Measurements from ENCODE around the gene ALKBH5. TPM values are rescaled to one million over a fixed set of nuclear protein-coding genes. Genes with fewer than 3 reads are reported as not detected.

Gene ALKBH5
- total and polyA plus RNA-seq, 9 of the 15 experiments (the other 6 are each of a cell fraction or from before 2014, with no cell fraction given): 11.4 to 70.0 (median 47.4) TPM

- no peak for TF ChIP-seq HEY1 (CRISPR knock-in tag; IDR thresholded peaks at IDR 0.05; ENCODE audit: borderline replicate concordance)
- no peak for TF ChIP-seq NR2C2 (CRISPR knock-in tag; IDR thresholded peaks at IDR 0.05)
- TF ChIP-seq NR2C2 (tag; IDR thresholded peaks at IDR 0.05): 0 out of 2 replicates have a peak, but pooled peaks have one; percentile 40
- no peak for TF ChIP-seq E2F8 (IDR thresholded peaks at IDR 0.05; ENCODE audit: low read depth, partially characterized antibody)
- TF ChIP-seq, protein P1, sequence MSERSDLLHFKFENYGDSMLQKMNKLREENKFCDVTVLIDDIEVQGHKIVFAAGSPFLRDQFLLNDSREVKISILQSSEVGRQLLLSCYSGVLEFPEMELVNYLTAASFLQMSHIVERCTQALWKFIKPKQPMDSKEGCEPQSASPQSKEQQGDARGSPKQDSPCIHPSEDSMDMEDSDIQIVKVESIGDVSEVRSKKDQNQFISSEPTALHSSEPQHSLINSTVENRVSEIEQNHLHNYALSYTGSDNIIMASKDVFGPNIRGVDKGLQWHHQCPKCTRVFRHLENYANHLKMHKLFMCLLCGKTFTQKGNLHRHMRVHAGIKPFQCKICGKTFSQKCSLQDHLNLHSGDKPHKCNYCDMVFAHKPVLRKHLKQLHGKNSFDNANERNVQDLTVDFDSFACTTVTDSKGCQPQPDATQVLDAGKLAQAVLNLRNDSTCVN (CRISPR knock-in tag; IDR thresholded peaks at IDR 0.05): no peak
- TF ChIP-seq THAP7 (CRISPR knock-in tag; IDR thresholded peaks at IDR 0.05): no peak
- TF ChIP-seq KLF16 (IDR thresholded peaks at IDR 0.05): no peak
- peak; percentile 74 for TF ChIP-seq L3MBTL2 (IDR thresholded peaks at IDR 0.05)
- no peak for TF ChIP-seq RCOR1 (IDR thresholded peaks at IDR 0.05; ENCODE audit: borderline replicate concordance in 1 of 2, low read depth in 2 of 2, low read length in 2 of 2)
- TF ChIP-seq MEIS2 (IDR thresholded peaks at IDR 0.05; ENCODE audit: partially characterized antibody): no peak
- no peak for TF ChIP-seq PTBP1 (IDR thresholded peaks at IDR 0.05; ENCODE audit: low read depth, low read length)
- no peak for TF ChIP-seq DACH1 (IDR thresholded peaks at IDR 0.05; ENCODE audit: partially characterized antibody)
- TF ChIP-seq, protein P2, sequence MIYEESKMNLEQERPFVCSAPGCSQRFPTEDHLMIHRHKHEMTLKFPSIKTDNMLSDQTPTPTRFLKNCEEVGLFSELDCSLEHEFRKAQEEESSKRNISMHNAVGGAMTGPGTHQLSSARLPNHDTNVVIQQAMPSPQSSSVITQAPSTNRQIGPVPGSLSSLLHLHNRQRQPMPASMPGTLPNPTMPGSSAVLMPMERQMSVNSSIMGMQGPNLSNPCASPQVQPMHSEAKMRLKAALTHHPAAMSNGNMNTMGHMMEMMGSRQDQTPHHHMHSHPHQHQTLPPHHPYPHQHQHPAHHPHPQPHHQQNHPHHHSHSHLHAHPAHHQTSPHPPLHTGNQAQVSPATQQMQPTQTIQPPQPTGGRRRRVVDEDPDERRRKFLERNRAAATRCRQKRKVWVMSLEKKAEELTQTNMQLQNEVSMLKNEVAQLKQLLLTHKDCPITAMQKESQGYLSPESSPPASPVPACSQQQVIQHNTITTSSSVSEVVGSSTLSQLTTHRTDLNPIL (CRISPR knock-in tag; IDR thresholded peaks at IDR 0.05): no peak
- TF ChIP-seq STAG1 (CRISPR knock-in tag; IDR thresholded peaks at IDR 0.05; ENCODE audit: borderline replicate concordance): no peak
- no peak for TF ChIP-seq ZNF586 (CRISPR knock-in tag; conservative IDR thresholded peaks at IDR 0.05)
- TF ChIP-seq TSC22D4 (tag; IDR thresholded peaks at IDR 0.05): no peak
- TF ChIP-seq RBFOX2 (IDR thresholded peaks at IDR 0.05; ENCODE audit: low read depth, low read length): peak; percentile 71
- TF ChIP-seq ZNF507 (tag; conservative IDR thresholded peaks at IDR 0.05): no peak
- TF ChIP-seq ATF7 (IDR thresholded peaks at IDR 0.05): peak; percentile 56; the same call in 1 of the 2 replicates
- TF ChIP-seq SIRT6 (IDR thresholded peaks at IDR 0.05; ENCODE audit: low read depth, low read length): no peak
- no peak for TF ChIP-seq U2AF2 (optimal IDR thresholded peaks at IDR 0.05; ENCODE audit: low read depth, low read length)
- TF ChIP-seq MAFF (IDR thresholded peaks at IDR 0.05; ENCODE audit: low read length): no peak
- TF ChIP-seq NCOA2 (IDR thresholded peaks at IDR 0.05; ENCODE audit: partially characterized antibody in 2 of 2): no peak
Observed at GRCh38 chr17:18258356-18259038, 74.9 kb downstream of the ALKBH5 start, which contains the start of gene FLII (continued).
